ENCODE measurements around the gene SLC24A4.
"Not testable (repeated sequence)": the region's sequence is repeated elsewhere in the genome, so short reads cannot be mapped to it uniquely, and the experiment has no call there.

Gene SLC24A4

GRCh38 chr14:92528486-92529100 is 205.6 kb downstream of the SLC24A4 start:
- no peak for DNase-seq

GRCh38 chr14:92529903-92530302 is 206.9 kb downstream of the SLC24A4 start:
- no peak for DNase-seq

- DNase-seq, result peak in 3 of 4 experiments; percentile 19 to 35 (median 25)
Measured at GRCh38 chr14:92531106-92531873, 208.3 kb downstream of the SLC24A4 start.

- no peak for DNase-seq
Measured at GRCh38 chr14:92532490-92533163, 209.7 kb downstream of the SLC24A4 start.

- no peak for DNase-seq
Measured at GRCh38 chr14:92534932-92535643, 212.1 kb downstream of the SLC24A4 start.

GRCh38 chr14:92536231-92536630 is 213.3 kb downstream of the SLC24A4 start:
- not testable (repeated sequence) for DNase-seq

- no peak for DNase-seq
Measured at GRCh38 chr14:92538412-92538985, 215.5 kb downstream of the SLC24A4 start.

GRCh38 chr14:92539419-92539818 is 216.5 kb downstream of the SLC24A4 start:
- DNase-seq, result no peak

- DNase-seq, result no peak
Measured at GRCh38 chr14:92539875-92540274, 216.9 kb downstream of the SLC24A4 start.

- no peak for DNase-seq
Measured at GRCh38 chr14:92540472-92541048, 217.6 kb downstream of the SLC24A4 start.

GRCh38 chr14:92542766-92543554 is 220.0 kb downstream of the SLC24A4 start:
- DNase-seq, result no peak

- DNase-seq, result no peak
Measured at GRCh38 chr14:92544051-92544720, 221.2 kb downstream of the SLC24A4 start.

GRCh38 chr14:92546347-92547053 is 223.5 kb downstream of the SLC24A4 start:
- no peak for DNase-seq

GRCh38 chr14:92549105-92549858 is 226.3 kb downstream of the SLC24A4 start:
- DNase-seq, result no peak

GRCh38 chr14:92549859-92550230 is 226.9 kb downstream of the SLC24A4 start:
- DNase-seq, result no peak
